SK-N-SH treated with all-trans-retinoic acid at 6 μM for 48 hours (cell line): ENCODE data around the gene EBF3.

Source experiments
- ARNTL ChIP-seq: fragments of 450-650 bp; formaldehyde crosslinking; IDR thresholded peaks from 2 replicates; pipeline ENCODE4 v1.5.0; 2020; ENCODE audit warnings: low read depth, mild to moderate bottlenecking, moderate library complexity, borderline replicate concordance
- GLIS3 ChIP-seq: fragments of 250-450 bp; sonication (Bioruptor Pico); IDR thresholded peaks from 2 replicates; pipeline ENCODE4 v1.5.0; 2020; ENCODE audit warnings: mild to moderate bottlenecking, moderate library complexity
- ISL1 ChIP-seq: fragments of 250-450 bp; sonication (Bioruptor Pico); IDR thresholded peaks from 2 replicates; pipeline ENCODE4 v2.1.2; 2022; ENCODE audit warnings: mild to moderate bottlenecking, moderate library complexity
- PATZ1 ChIP-seq: fragments of 250-450 bp; sonication (Bioruptor Pico); IDR thresholded peaks from 2 replicates; pipeline ENCODE4 v1.8.0; 2020; ENCODE audit warnings: mild to moderate bottlenecking, moderate library complexity, borderline replicate concordance
- SNAI2 ChIP-seq: fragments of 250-450 bp; sonication (Bioruptor Pico); IDR thresholded peaks from 2 replicates; pipeline ENCODE4 v1.5.0; 2020; ENCODE audit warnings: mild to moderate bottlenecking, moderate library complexity
- TF ChIP-seq, protein P1 (sequence below): fragments of 250-450 bp; sonication (Bioruptor Pico); IDR thresholded peaks from 2 replicates; pipeline ENCODE4 v1.5.0; 2020; ENCODE audit warnings: mild to moderate bottlenecking, moderate library complexity
- TF ChIP-seq, protein P2 (sequence below): fragments of 250-450 bp; sonication (Bioruptor Pico); IDR thresholded peaks from 2 replicates; pipeline ENCODE4 v1.8.0; 2021; ENCODE audit warnings: low read depth, mild to moderate bottlenecking, moderate library complexity, borderline replicate concordance

DNA sequence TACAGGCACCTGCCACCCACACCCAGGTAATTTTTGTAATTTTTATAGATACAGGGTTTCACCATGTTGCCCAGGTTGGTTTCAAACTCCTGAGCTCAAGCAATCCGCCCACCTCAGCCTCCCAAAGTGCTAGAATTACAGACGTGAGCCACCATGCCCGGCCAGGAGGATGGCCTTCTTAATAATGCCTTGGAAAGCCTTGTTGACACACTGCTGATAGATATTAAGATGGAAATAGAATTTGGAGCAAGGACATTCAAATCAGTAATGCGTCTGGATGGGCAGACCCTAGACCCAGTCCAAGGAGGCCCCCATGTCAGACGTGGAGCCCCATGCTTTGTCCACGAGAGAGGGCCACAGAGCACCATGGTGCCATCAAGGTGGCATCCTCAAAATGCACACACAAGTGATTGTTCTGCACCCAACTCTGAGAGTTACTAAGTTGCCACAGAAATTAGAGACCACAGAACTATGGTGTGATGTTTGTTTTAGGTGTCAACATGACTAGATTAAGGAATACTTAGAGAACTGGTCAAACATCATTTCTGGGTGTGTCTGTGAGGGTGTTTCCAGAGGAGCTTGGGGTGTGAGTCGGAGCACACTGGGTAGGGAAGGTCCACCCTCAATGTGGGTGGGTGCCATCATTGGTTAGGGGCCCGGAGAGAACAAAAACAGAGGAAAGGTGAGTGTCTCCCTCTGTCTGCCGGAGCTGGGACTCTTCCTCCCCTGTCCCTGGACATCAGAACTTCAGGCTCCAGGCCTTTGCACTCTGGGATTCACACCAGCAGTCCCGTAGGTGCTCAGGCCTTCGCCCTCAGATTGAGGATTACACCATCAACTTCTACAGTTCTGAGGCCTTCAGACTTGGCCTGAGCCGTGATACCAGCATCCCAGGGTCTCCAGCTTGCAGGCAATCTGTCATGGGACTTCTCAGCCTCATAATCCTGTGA lies 34.5 kb downstream of the EBF3 start:
- TF ChIP-seq PATZ1 (CRISPR knock-in tag) = no peak
- no peak for TF ChIP-seq SNAI2 (CRISPR knock-in tag)
- TF ChIP-seq GLIS3 = no peak
- TF ChIP-seq ISL1 (CRISPR knock-in tag) = no peak
- TF ChIP-seq, protein P1, sequence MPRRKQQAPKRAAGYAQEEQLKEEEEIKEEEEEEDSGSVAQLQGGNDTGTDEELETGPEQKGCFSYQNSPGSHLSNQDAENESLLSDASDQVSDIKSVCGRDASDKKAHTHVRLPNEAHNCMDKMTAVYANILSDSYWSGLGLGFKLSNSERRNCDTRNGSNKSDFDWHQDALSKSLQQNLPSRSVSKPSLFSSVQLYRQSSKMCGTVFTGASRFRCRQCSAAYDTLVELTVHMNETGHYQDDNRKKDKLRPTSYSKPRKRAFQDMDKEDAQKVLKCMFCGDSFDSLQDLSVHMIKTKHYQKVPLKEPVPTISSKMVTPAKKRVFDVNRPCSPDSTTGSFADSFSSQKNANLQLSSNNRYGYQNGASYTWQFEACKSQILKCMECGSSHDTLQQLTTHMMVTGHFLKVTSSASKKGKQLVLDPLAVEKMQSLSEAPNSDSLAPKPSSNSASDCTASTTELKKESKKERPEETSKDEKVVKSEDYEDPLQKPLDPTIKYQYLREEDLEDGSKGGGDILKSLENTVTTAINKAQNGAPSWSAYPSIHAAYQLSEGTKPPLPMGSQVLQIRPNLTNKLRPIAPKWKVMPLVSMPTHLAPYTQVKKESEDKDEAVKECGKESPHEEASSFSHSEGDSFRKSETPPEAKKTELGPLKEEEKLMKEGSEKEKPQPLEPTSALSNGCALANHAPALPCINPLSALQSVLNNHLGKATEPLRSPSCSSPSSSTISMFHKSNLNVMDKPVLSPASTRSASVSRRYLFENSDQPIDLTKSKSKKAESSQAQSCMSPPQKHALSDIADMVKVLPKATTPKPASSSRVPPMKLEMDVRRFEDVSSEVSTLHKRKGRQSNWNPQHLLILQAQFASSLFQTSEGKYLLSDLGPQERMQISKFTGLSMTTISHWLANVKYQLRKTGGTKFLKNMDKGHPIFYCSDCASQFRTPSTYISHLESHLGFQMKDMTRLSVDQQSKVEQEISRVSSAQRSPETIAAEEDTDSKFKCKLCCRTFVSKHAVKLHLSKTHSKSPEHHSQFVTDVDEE (CRISPR knock-in tag) = no peak
- TF ChIP-seq, protein P2, sequence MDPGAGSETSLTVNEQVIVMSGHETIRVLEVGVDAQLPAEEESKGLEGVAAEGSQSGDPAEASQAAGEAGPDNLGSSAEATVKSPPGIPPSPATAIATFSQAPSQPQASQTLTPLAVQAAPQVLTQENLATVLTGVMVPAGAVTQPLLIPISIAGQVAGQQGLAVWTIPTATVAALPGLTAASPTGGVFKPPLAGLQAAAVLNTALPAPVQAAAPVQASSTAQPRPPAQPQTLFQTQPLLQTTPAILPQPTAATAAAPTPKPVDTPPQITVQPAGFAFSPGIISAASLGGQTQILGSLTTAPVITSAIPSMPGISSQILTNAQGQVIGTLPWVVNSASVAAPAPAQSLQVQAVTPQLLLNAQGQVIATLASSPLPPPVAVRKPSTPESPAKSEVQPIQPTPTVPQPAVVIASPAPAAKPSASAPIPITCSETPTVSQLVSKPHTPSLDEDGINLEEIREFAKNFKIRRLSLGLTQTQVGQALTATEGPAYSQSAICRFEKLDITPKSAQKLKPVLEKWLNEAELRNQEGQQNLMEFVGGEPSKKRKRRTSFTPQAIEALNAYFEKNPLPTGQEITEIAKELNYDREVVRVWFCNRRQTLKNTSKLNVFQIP (CRISPR knock-in tag) = no peak
- TF ChIP-seq ARNTL (CRISPR knock-in tag) = no peak
